OCI-LY7 (cell line): ENCODE data around the gene MTMR10. TPM values are rescaled to one million over a fixed set of nuclear protein-coding genes. Genes with fewer than 3 reads are reported as not detected.

Experiments used
- BruUV-seq: library from RNA; stranded (reverse); fragments of 400-500 nt; replicated peaks from 2 replicates; lab custom pipeline; 2021; lab: Mats Ljungman, UMichigan
- CTCF ChIA-PET: fragments of 300-600 bp; sonication (Branson Sonifier 250); formaldehyde crosslinking; loops from one replicate; lab custom pipeline; 2022; ENCODE audit warnings: antibody characterized with exemption; ENCODE audit not compliant: unreplicated experiment; lab: Charles Lee
- POLR2A ChIA-PET: fragments of 300-600 bp; sonication (Branson Sonifier 250); formaldehyde crosslinking; loops from one replicate; lab custom pipeline; 2022; ENCODE audit warnings: antibody characterized with exemption; lab: Charles Lee
- DNase-seq: peaks from one replicate; pipeline ENCODE4 v3.0.0-alpha.2; 2015; ENCODE audit warnings: low spot score
- H2AFZ ChIP-seq: fragments of 200-600 bp; sonication (generic), shearing (Covaris generic); 2 replicates; pipeline ENCODE4 v1.6.1; 2014; ENCODE audit warnings: mild to moderate bottlenecking, antibody characterized with exemption, low read length, moderate library complexity
- H3K27ac ChIP-seq: fragments of 200-600 bp; sonication (generic); 2 replicates; pipeline ENCODE4 v1.5.1; 2014; ENCODE audit warnings: mixed run types, low read depth, mild to moderate bottlenecking, moderate library complexity, low read length, inconsistent platforms; ENCODE audit not compliant: poor library complexity, severe bottlenecking
- H3K36me3 ChIP-seq: fragments of 200-600 bp; sonication (generic); 2 replicates; pipeline ENCODE4 v1.6.1; 2014; ENCODE audit warnings: mild to moderate bottlenecking, antibody characterized with exemption, low read length, moderate library complexity, mixed read lengths; ENCODE audit not compliant: insufficient read depth
- H3K4me1 ChIP-seq: fragments of 200-600 bp; sonication (generic); 2 replicates; pipeline ENCODE4 v1.5.1; 2014; ENCODE audit warnings: mild to moderate bottlenecking, low read length; ENCODE audit not compliant: insufficient read depth, poor library complexity, severe bottlenecking
- H3K4me2 ChIP-seq: fragments of 200-600 bp; sonication (generic); 2 replicates; pipeline ENCODE4 v1.6.1; 2014; ENCODE audit warnings: mild to moderate bottlenecking, low read length
- H3K4me3 ChIP-seq: fragments of 200-600 bp; sonication (generic); 2 replicates; pipeline ENCODE4 v1.5.1; 2014; ENCODE audit warnings: mild to moderate bottlenecking, low read depth, low read length; ENCODE audit not compliant: poor library complexity, severe bottlenecking
- H3K79me2 ChIP-seq: fragments of 200-600 bp; sonication (generic); 2 replicates; pipeline ENCODE4 v1.6.1; 2016; ENCODE audit warnings: low read depth, mild to moderate bottlenecking, low read length, moderate library complexity, mixed read lengths; ENCODE audit not compliant: insufficient read depth
- H3K9me2 ChIP-seq: fragments of 200-600 bp; sonication (generic); 2 replicates; pipeline ENCODE4 v1.6.1; 2016; ENCODE audit warnings: mild to moderate bottlenecking, low read length, mixed read lengths; ENCODE audit not compliant: insufficient read depth
- H3K9me3 ChIP-seq: fragments of 200-600 bp; sonication (generic); 2 replicates; pipeline ENCODE4 v1.6.1; 2014; ENCODE audit warnings: mild to moderate bottlenecking, mixed run types, low read length, mixed read lengths
- H4K20me1 ChIP-seq: fragments of 200-600 bp; sonication (generic); 2 replicates; pipeline ENCODE4 v1.6.1; 2014; ENCODE audit warnings: mild to moderate bottlenecking, antibody characterized with exemption, low read length, moderate library complexity, mixed read lengths; ENCODE audit not compliant: insufficient read depth
- EZH2phosphoT487 ChIP-seq: fragments of 200-600 bp; sonication (generic); IDR thresholded peaks from 2 replicates; pipeline ENCODE4 v1.6.1; 2018; ENCODE audit warnings: low read depth, borderline replicate concordance, mild to moderate bottlenecking, mixed run types, antibody characterized with exemption, low read length, moderate library complexity, mixed read lengths
- intact Hi-C: fragments of 100-400 bp; cut with micrococcal nuclease; formaldehyde crosslinking; loops from one replicate; pipeline ENCODE4 v1.10.0; 2022; ENCODE audit not compliant: unreplicated experiment
- total RNA-seq, 2 experiments: library from RNA; depleted of rRNA in 1 of 2; stranded (reverse); fragments of >200 nt in 1 of 2; shearing (Covaris generic) in 1 of 2; gene quantifications; 2 replicates each; pipeline ENCODE4 v1.2.3, GENCODE V29; 2014 to 2022
- TF ChIP-seq, protein P1 (sequence below): fragments of 200-600 bp; sonication (generic); conservative IDR thresholded peaks from 2 replicates; pipeline ENCODE4 v1.5.1; 2014; ENCODE audit warnings: mild to moderate bottlenecking, antibody characterized with exemption, low read length, moderate library complexity, mixed read lengths

The MTMR10 gene
- total RNA-seq, 2 experiments from 2014 or later = 10.5 to 15.4 TPM

DNA sequence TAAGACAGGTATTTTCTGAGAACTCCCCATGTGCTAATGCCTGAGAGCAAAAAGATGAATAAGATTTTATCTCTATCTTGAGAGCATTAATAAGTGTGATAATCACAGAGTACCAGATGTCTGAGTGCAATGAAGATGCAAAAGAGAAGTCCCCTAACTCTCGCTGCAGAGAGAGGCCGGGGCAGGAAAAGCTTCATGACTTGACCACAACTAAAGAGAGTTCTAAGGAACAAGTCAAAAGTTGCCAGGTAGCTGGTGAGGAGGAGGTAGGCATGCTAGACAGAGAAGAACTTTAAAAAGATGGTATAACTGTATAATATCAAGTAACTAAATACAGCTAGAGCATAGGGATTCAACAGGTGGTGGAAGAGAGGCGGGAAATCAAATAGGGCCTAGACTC lies 28.8 kb downstream of the MTMR10 start:
- H3K9me2 ChIP-seq = no peaks in the 10 kb centered on the region
- peaks cover 11% of the 10 kb centered on the region for H3K4me1 ChIP-seq
- peaks cover 12% of the 10 kb centered on the region for H3K36me3 ChIP-seq
- H2AFZ ChIP-seq = no peak overlapping the region
- intact Hi-C loops = loop anchor here (10.0 kb wide), 1 partner anchor 58 kb away; the partner anchor contains the start of gene FAN1
- ChIA-PET POLR2A (interaction anchor here (1.4 kb wide), 1 partner anchor 11 kb away, joined by 4 read pairs; no protein-coding TSS in a partner anchor), CTCF (no interaction called here)
- no peaks in the 10 kb centered on the region for H3K79me2 ChIP-seq
- no peak overlapping the region for H3K27ac ChIP-seq
- no peak for DNase-seq
- H4K20me1 ChIP-seq = no peaks in the 10 kb centered on the region
- BruUV-seq = no TSS peak
- TF ChIP-seq EZH2phosphoT487 = no peak
- TF ChIP-seq, protein P1, sequence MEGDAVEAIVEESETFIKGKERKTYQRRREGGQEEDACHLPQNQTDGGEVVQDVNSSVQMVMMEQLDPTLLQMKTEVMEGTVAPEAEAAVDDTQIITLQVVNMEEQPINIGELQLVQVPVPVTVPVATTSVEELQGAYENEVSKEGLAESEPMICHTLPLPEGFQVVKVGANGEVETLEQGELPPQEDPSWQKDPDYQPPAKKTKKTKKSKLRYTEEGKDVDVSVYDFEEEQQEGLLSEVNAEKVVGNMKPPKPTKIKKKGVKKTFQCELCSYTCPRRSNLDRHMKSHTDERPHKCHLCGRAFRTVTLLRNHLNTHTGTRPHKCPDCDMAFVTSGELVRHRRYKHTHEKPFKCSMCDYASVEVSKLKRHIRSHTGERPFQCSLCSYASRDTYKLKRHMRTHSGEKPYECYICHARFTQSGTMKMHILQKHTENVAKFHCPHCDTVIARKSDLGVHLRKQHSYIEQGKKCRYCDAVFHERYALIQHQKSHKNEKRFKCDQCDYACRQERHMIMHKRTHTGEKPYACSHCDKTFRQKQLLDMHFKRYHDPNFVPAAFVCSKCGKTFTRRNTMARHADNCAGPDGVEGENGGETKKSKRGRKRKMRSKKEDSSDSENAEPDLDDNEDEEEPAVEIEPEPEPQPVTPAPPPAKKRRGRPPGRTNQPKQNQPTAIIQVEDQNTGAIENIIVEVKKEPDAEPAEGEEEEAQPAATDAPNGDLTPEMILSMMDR = no peak
- H3K4me3 ChIP-seq = no peak overlapping the region
- H3K9me3 ChIP-seq = no peaks in the 10 kb centered on the region
- no peak overlapping the region for H3K4me2 ChIP-seq

- Histone ChIP-seq H3K4me2 (no peak overlapping the region), H4K20me1 (no peaks in the 10 kb centered on the region), H3K4me3 (no peak overlapping the region), H3K27ac (no peak overlapping the region), H3K4me1 (peaks cover 11% of the 10 kb centered on the region), H3K9me2 (no peaks in the 10 kb centered on the region), H2AFZ (no peak overlapping the region), H3K79me2 (no peaks in the 10 kb centered on the region), H3K9me3 (no peaks in the 10 kb centered on the region), H3K36me3 (peaks cover 13% of the 10 kb centered on the region)
- no TSS peak for BruUV-seq
- no peak for DNase-seq
- no peak for TF ChIP-seq EZH2phosphoT487
- TF ChIP-seq, protein P1 = no peak
- intact Hi-C loops = loop anchor here (10.0 kb wide), 1 partner anchor 57 kb away; the partner anchor contains the start of gene FAN1
- ChIA-PET CTCF (interaction anchor here (0.6 kb wide), 1 partner anchor 62 kb away, joined by 3 read pairs; no protein-coding TSS in a partner anchor), POLR2A (interaction anchor here (1.4 kb wide), 1 partner anchor 11 kb away, joined by 4 read pairs; no protein-coding TSS in a partner anchor)
Observed at GRCh38 chr15:30962079-30962478, 29.3 kb downstream of the MTMR10 start.

DNA sequence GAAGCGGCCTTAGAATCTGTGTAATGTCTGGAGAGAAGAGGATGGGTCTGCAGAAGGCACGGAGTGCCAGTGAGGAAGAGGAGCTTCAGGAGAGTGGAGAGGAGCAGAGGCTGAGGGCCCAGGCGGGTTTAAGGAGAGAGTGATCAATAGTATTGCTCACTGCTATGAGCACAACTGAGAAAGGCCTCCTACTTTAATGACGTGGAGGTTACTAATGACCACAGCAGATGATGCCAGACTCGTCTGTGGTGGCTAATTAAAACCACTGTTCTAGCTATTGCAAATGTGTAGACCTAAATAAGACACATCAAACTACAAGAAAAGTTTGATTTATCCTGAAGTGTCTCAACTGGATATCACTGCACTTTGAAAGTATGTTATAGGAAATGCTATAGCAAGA lies 33.2 kb downstream of the MTMR10 start:
- Histone ChIP-seq H3K4me3 (no peak overlapping the region), H3K9me2 (no peaks in the 10 kb centered on the region), H3K4me1 (no peaks in the 10 kb centered on the region), H3K27ac (no peak overlapping the region), H2AFZ (no peak overlapping the region), H3K79me2 (no peaks in the 10 kb centered on the region), H3K4me2 (no peak overlapping the region), H3K36me3 (peaks cover 31% of the 10 kb centered on the region), H3K9me3 (no peaks in the 10 kb centered on the region), H4K20me1 (no peaks in the 10 kb centered on the region)
- CTCF ChIA-PET = no interaction called here
- BruUV-seq = no TSS peak
- POLR2A ChIA-PET = no interaction called here
- TF ChIP-seq, protein P1 = no peak
- TF ChIP-seq EZH2phosphoT487 = no peak
- intact Hi-C loops = no loop called here
- DNase-seq = no peak
